ENCODE data around the gene TIMP3.

DNA sequence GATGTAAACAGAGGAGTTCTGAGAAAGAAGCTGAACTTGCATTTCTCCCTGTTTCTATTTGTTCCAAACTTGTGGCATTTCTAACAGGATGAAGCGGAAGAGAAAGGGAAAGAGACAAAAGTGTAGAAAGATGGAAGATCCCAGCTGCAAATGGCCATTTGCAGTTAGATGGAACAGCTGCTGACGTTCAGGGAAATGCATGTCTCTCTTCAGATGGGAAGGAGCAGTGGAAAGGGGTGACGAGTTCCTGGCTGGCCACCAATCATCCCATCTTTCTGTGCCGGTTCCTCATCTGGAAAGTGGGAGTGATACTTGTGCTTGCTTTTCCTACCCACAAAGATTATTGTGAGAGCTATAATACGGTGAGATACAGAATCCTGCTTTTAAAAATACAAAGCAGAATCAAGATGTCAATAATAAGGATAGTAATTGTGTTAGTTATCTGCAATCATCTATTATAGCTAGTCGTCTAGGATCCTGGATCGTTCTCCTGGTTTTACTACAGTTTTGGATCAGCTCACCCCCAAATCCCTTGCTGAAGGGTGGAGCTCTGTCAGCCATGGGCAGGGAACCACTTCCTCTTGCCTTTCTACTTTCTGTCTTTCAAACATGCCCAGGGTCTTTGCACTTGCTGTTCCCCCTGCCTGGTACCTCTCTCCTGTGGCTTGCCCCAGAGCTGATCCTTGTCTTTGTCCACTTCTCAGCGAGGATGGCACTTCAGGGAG lies 1.2 kb upstream of the TIMP3 start:
- TF ChIP-seq, protein P1, sequence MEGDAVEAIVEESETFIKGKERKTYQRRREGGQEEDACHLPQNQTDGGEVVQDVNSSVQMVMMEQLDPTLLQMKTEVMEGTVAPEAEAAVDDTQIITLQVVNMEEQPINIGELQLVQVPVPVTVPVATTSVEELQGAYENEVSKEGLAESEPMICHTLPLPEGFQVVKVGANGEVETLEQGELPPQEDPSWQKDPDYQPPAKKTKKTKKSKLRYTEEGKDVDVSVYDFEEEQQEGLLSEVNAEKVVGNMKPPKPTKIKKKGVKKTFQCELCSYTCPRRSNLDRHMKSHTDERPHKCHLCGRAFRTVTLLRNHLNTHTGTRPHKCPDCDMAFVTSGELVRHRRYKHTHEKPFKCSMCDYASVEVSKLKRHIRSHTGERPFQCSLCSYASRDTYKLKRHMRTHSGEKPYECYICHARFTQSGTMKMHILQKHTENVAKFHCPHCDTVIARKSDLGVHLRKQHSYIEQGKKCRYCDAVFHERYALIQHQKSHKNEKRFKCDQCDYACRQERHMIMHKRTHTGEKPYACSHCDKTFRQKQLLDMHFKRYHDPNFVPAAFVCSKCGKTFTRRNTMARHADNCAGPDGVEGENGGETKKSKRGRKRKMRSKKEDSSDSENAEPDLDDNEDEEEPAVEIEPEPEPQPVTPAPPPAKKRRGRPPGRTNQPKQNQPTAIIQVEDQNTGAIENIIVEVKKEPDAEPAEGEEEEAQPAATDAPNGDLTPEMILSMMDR (conservative IDR thresholded peaks at IDR 0.05 in 1 of 2, IDR thresholded peaks at IDR 0.05 in 1 of 2; ENCODE audit: low read depth in 1 of 2, low read length in 2 of 2) = no peak
- no peak for TF ChIP-seq EZH2 (IDR thresholded peaks at IDR 0.05; ENCODE audit: low read length, missing control alignments)
